VCaP (cell line): ENCODE measurements around the gene CHAF1A.

Experiments used
- H3K27ac ChIP-seq: fragments of 450-650 bp; 2 replicates; pipeline ENCODE4 v1.5.1; 2017
- TF ChIP-seq, protein P1 (sequence below): fragments of 450-650 bp; conservative IDR thresholded peaks from 2 replicates; pipeline ENCODE4 v1.5.1; 2017; ENCODE audit warnings: mild to moderate bottlenecking, moderate library complexity

Gene CHAF1A

DNA sequence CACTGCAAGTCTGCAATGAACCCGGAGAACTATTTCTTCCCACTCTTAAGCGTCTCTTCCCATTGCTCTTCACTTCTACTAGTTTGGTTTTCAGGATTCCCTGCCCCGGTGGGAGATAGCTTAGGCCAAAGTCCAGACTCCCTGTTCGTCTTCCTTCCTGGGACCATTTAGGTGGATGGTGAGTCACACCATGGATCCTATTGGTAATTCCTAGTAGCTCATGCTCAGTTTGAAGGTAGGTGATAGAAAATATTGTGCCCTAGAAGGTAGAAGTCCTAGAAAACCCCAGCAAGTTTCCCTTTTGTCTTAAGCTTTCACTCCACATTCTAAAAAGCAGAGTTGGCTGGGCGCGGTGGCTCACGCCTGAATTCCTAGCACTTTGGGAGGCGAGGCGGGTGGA, 13.8 kb downstream of the CHAF1A start:
- TF ChIP-seq, protein P1, sequence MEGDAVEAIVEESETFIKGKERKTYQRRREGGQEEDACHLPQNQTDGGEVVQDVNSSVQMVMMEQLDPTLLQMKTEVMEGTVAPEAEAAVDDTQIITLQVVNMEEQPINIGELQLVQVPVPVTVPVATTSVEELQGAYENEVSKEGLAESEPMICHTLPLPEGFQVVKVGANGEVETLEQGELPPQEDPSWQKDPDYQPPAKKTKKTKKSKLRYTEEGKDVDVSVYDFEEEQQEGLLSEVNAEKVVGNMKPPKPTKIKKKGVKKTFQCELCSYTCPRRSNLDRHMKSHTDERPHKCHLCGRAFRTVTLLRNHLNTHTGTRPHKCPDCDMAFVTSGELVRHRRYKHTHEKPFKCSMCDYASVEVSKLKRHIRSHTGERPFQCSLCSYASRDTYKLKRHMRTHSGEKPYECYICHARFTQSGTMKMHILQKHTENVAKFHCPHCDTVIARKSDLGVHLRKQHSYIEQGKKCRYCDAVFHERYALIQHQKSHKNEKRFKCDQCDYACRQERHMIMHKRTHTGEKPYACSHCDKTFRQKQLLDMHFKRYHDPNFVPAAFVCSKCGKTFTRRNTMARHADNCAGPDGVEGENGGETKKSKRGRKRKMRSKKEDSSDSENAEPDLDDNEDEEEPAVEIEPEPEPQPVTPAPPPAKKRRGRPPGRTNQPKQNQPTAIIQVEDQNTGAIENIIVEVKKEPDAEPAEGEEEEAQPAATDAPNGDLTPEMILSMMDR = no peak
- H3K27ac ChIP-seq = no peak overlapping the region

DNA sequence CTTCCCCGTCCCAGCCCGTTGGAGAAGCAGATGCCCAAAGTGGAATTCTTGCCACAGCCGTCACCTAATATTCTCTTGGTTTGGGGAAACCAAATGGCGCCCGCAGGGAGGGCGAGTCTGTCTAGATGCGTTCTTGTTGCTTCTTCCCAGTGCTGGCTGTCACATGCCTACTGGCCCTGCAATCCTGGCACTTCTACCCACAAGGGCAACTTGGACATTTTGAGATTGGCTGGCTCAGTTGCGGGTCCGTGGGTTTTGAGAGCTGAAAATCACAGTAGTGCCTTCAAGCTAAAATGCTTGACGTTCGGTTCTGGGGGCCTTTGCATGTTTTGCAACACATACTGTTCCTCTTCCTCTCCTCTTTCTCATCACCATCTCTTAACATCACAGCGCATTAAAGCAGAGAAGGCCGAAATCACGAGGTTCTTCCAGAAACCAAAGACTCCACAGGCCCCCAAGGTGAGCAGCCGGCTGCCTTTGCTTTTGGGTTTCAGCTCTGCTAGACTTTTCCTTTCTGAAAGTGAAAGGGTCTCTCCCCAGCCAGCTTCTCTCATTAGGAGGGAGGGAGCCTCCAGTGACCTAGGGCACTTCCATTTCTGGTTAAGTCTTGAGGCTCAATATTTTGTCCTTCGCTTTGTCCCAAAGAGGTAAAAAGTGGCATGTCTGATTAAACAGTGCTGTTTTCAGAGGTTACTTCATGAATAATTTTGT, 21.1 kb downstream of the CHAF1A start:
- TF ChIP-seq, protein P1 = no peak
- no peak overlapping the region for H3K27ac ChIP-seq

DNA sequence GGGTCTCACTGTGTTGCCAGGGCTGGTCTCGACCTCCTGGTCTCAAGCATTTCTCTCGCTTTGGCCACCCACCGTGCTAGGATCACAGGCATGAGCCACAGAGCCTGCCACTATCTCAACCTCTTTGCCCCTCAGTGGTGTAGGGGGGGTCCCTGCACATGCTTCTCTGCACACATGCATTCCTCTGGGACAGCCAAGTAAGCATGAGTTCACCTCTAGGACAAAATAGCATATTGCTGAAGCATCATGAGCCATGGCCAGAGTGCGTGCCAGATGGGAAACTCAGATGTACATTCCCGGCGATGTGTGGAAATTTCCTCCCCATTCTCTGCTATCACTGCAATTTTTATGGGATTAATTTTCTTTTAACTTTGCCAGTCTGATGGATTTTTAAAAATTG, 23.1 kb downstream of the CHAF1A start:
- no peak overlapping the region for H3K27ac ChIP-seq
- TF ChIP-seq, protein P1 = no peak

DNA sequence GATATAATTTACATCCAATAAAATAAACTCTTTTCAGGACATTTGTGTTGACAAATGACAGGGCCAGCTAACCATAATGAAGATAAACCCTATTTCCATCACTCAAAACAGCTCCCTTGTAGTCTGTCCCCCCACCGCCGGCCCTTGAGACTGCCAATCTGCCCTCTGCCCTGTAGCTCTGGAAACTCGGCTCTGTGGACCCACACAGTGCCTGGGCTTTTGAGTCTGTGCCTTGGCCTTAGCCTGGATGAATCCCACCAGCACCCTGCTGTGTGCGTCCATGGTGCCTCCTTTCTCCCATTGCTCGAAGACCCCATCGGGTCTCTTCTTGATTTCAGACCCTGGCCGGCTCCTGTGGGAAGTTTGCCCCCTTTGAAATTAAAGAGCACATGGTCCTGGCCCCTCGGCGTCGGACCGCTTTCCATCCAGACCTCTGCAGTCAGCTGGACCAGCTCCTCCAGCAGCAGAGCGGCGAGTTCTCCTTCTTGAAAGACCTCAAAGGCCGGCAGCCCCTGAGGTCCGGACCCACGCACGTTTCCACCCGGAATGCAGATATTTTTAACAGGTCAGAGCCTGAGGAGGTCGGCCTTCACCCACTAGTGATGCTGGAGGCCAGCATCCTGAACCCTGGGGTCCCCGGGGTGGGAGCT, 26.0 kb downstream of the CHAF1A start:
- TF ChIP-seq, protein P1 = no peak
- H3K27ac ChIP-seq = no peak overlapping the region

DNA sequence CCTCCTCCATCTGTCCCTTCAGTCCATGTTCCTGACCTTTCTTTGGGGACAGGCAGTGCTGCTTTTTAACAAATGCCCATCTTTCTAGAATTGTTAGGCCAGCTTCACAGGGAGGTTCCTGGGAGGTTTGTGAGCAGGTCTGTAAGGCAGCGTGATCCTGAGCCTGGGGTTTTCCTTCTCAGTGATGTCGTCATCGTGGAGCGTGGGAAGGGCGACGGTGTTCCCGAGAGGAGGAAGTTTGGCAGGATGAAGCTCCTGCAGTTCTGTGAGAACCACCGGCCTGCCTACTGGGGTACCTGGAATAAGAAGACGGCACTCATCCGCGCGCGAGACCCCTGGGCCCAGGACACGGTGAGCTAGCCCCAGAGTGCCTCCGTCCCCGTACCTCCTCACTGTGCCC, 26.8 kb downstream of the CHAF1A start:
- H3K27ac ChIP-seq = no peak overlapping the region
- TF ChIP-seq, protein P1 = no peak

DNA sequence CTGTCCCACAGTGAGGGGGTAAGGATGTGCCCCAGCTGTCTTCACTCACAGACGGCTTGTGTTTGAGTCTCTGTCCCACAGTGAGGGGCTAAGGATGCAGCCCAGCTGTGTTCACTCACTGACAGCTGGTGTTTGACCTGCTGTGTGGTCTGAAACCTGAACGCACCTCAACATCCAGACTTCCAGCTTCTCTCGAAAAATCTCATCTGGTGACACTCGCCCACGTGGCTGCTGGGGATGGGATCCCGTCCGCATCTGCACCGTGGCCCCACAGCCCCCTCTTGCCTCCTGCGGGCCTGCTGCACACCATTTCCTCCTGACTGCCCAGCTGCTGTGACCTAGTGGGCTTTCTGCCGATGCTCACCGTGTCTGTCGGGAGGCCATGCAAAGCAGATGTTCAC, 27.3 kb downstream of the CHAF1A start:
- TF ChIP-seq, protein P1 = no peak
- H3K27ac ChIP-seq = no peak overlapping the region

DNA sequence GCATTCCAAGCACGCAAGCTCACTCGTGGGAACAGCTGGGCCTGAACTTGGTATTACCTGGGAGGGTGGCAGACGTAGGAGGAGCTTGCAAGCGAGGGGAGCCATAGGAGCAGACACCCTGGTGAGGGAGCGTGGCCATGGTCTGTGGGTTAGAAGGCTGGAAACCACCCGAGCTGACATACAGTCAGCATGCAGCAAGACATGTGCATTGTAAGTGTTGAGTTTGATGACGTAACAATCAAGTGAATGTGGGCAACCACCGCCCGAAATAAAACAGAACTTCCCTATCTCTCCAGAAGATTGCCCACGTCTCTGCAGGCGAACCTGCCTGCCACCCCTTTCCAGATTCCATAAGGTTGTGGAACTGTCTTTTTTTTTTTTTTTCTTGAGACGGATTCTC, 28.3 kb downstream of the CHAF1A start:
- TF ChIP-seq, protein P1 = no peak
- H3K27ac ChIP-seq = no peak overlapping the region
